DND-41 (cell line): ENCODE measurements around the gene OVOL1.

Source experiments
- EZH2 ChIP-seq: IDR thresholded peaks from 3 replicates; pipeline ENCODE4 v1.6.1; 2012; ENCODE audit warnings: borderline replicate concordance, low read depth, mild to moderate bottlenecking, moderate library complexity, low read length, inconsistent platforms; ENCODE audit not compliant: severe bottlenecking
- TF ChIP-seq, protein P1 (sequence below): IDR thresholded peaks from 2 replicates; pipeline ENCODE4 v1.5.1; 2012; ENCODE audit warnings: borderline replicate concordance, low read length, moderate library complexity, mild to moderate bottlenecking; ENCODE audit not compliant: poor library complexity, severe bottlenecking; ENCODE audit errors: extremely low read depth

DNA sequence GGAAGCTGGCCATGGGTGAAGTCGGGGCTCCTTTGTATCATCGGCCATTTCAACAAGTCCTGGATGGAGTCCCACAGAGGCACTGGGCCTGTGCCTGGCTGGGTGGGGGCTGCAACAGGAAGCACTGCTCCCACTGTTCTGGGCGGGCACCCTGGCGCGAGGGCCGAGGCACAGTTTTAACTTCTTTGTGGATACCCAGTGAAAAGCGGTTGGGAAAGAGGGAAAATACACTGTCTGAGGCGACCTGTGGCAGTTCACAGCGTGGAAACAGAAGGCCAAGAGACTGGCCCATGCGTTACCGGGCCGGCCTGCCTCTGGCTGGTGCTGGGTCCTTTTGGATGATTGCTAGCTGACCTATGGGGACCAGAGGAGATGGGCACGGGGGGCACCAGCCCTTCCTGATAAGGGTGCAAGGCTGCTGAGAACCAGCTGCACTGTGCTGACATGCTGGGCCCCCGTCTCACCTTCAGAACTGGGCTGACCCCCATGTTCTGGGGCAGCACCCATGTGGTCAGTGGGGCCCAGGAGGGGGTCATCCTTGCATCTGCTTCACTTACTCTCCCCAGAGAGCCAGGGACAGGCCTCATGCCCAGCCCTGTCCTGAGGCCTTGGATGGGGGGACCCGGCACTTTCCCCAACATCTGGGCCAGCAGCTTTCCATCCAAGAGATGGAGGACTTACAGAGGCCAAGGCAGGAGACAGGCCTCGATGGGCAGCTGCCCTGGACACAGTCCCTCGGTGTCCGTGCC lies 4.2 kb downstream of the OVOL1 start:
- TF ChIP-seq, protein P1, sequence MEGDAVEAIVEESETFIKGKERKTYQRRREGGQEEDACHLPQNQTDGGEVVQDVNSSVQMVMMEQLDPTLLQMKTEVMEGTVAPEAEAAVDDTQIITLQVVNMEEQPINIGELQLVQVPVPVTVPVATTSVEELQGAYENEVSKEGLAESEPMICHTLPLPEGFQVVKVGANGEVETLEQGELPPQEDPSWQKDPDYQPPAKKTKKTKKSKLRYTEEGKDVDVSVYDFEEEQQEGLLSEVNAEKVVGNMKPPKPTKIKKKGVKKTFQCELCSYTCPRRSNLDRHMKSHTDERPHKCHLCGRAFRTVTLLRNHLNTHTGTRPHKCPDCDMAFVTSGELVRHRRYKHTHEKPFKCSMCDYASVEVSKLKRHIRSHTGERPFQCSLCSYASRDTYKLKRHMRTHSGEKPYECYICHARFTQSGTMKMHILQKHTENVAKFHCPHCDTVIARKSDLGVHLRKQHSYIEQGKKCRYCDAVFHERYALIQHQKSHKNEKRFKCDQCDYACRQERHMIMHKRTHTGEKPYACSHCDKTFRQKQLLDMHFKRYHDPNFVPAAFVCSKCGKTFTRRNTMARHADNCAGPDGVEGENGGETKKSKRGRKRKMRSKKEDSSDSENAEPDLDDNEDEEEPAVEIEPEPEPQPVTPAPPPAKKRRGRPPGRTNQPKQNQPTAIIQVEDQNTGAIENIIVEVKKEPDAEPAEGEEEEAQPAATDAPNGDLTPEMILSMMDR = no peak
- TF ChIP-seq EZH2 = no peak
